Anterior cingulate cortex (tissue), 58 donors: Measurements from ENCODE around the gene WBP2.
A peak's percentile ranks its signal among the peaks of the same experiment; 100 is the strongest.

ENCODE experiments used
- DNase-seq, 58 donors: peaks; one replicate each; lab custom pipeline; 2025; lab: John Stamatoyannopoulos, UW

Gene WBP2

GRCh38 chr17:75832652-75833400 lies 22.3 kb downstream of the WBP2 start:
- DNase-seq, result no peak

- peak in 3 of 58 donors; percentile 17 to 38 (median 26) for DNase-seq
Observed at GRCh38 chr17:75832164-75832651, 22.9 kb downstream of the WBP2 start.

- no peak for DNase-seq
Observed at GRCh38 chr17:75831032-75831571, 24.0 kb downstream of the WBP2 start.

GRCh38 chr17:75830164-75831031 lies 24.7 kb downstream of the WBP2 start:
- DNase-seq, result no peak

- no peak for DNase-seq
Observed at GRCh38 chr17:75829747-75830146, 25.4 kb downstream of the WBP2 start.

GRCh38 chr17:75828741-75829140 lies 26.4 kb downstream of the WBP2 start:
- no peak for DNase-seq

- DNase-seq, result no peak
Observed at GRCh38 chr17:75828076-75828400, 27.1 kb downstream of the WBP2 start.

- peak in 53 of 58 donors; percentile 41 to 89 (median 68) for DNase-seq
Observed at GRCh38 chr17:75827308-75828075, 27.6 kb downstream of the WBP2 start.

- no peak for DNase-seq
Observed at GRCh38 chr17:75826561-75827307, 28.4 kb downstream of the WBP2 start.

GRCh38 chr17:75825748-75826370 lies 29.3 kb downstream of the WBP2 start:
- DNase-seq, result no peak

GRCh38 chr17:75825149-75825552 lies 30.0 kb downstream of the WBP2 start:
- no peak for DNase-seq

GRCh38 chr17:75824666-75825065 lies 30.5 kb downstream of the WBP2 start:
- DNase-seq, result no peak

- DNase-seq, result no peak
Observed at GRCh38 chr17:75824050-75824552, 31.0 kb downstream of the WBP2 start.

GRCh38 chr17:75823257-75824041 lies 31.7 kb downstream of the WBP2 start:
- DNase-seq, result no peak

GRCh38 chr17:75822800-75823166 lies 32.4 kb downstream of the WBP2 start:
- DNase-seq, result no peak

- DNase-seq, result peak in 3 of 58 donors; percentile 20 to 51 (median 41)
Observed at GRCh38 chr17:75822119-75822799, 32.9 kb downstream of the WBP2 start.

GRCh38 chr17:75821552-75821951 lies 33.6 kb downstream of the WBP2 start:
- DNase-seq, result no peak
